Measurements from ENCODE around the gene ATRNL1. TPM values are rescaled to one million over a fixed set of nuclear protein-coding genes. Genes with fewer than 3 reads are reported as not detected.
A peak's percentile ranks its signal among the peaks of the same experiment; 100 is the strongest.

The ATRNL1 gene
- total and polyA plus RNA-seq, 2 of the 8 experiments (the other 6 are each of a cell fraction or from before 2014, with no cell fraction given) = 5.1 to 17.6 TPM

DNA sequence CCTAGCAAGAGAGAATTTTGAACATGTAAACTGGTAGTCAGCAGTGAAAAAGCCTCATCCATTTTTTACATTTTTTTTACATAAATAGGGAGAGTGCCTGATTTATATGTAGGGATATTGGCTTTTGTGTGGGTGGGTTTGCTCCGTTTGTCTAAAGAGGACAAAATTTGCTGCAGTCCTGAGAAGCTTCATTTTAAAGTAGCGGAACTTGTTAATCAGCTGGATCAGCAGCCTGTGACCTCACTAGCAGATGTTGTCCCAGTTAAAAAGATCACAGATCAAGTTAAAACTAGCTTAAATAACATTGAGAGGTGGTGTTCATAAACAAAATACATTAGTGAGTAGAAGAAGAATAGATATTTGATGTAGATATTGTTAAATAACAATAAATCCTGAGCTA lies 2.6 kb downstream of the ATRNL1 start:
- H3K4me2 ChIP-seq (ENCODE audit: insufficient read depth in 1 of 2, low read depth in 2 of 2, low read length in 2 of 2) = peak overlapping the region in 1 of 2 experiments; percentile 4; a peak in 2 of 4 replicates
- H3K4me3 ChIP-seq (ENCODE audit: extremely low read depth in 1 of 4, insufficient read depth in 2 of 4, low read depth in 3 of 4, low read length in 4 of 4) = no peak overlapping the region
- ChIA-PET POLR2A (ENCODE audit: partially characterized antibody) (no interaction called here), CTCF (ENCODE audit: partially characterized antibody) (interaction anchor here (1.1 to 3.6 kb wide), 2 partner anchors 220 to 274 kb away, joined by 3 to 19 read pairs; partner anchors contain the start of gene FHIP2A)
- H2BK120ac ChIP-seq (replicated peaks; ENCODE audit: low read depth, low read length) = no peak overlapping the region
- H3K9ac ChIP-seq (replicated peaks in 1 of 4; ENCODE audit: extremely low read depth in 1 of 4, low read depth in 3 of 4, low read length in 3 of 4) = no peak overlapping the region
- no peaks in the 10 kb centered on the region for H3K36me3 ChIP-seq (ENCODE audit: control insufficient read depth in 2 of 4, insufficient read depth in 4 of 4, low read length in 3 of 4)
- H3K27me3 ChIP-seq (replicated peaks in 1 of 4; ENCODE audit: control insufficient read depth in 3 of 4, extremely low read depth in 1 of 4, insufficient read depth in 3 of 4, low read length in 3 of 4) = peaks cover 0 to 20% (median 10%) of the 10 kb centered on the region in 4 experiments; a peak in 4 of 7 replicates
- H4K91ac ChIP-seq (replicated peaks; ENCODE audit: insufficient read length, low read length) = no peak overlapping the region
- 41% methylated on average over 2 of the region's 2 CpGs; no CpG with 5 or more reads in 1 of the 2 experiments for WGBS, 2 experiments (ENCODE audit: extremely low coverage in 1 of 2, insufficient coverage in 1 of 2, insufficient read length in 1 of 2, insufficient replicate concordance in 2 of 2, low coverage in 1 of 2, low lambda C conversion rate in 2 of 2, missing lambda C conversion rate in 1 of 2)
- H3K79me1 ChIP-seq (ENCODE audit: low read depth, low read length) = no peaks in the 10 kb centered on the region
- no peak overlapping the region for H3K18ac ChIP-seq (ENCODE audit: extremely low read depth, low read length)
- no peak overlapping the region for H3K23ac ChIP-seq (ENCODE audit: insufficient read length)
- H3K14ac ChIP-seq (ENCODE audit: insufficient read length) = no peak overlapping the region
- H4K20me1 ChIP-seq (replicated peaks in 1 of 2; ENCODE audit: control insufficient read depth in 1 of 2, insufficient read depth in 2 of 2, low read length in 2 of 2) = peaks cover 0 to 2% of the 10 kb centered on the region in 2 experiments
- H2BK15ac ChIP-seq (ENCODE audit: low read length) = no peak overlapping the region
- H3K4ac ChIP-seq (replicated peaks; ENCODE audit: insufficient read length, low read depth, low read length) = no peak overlapping the region
- no peak overlapping the region for H3K56ac ChIP-seq (replicated peaks; ENCODE audit: insufficient read length, low read depth, low read length)
- H2BK5ac ChIP-seq (ENCODE audit: low read depth, low read length) = no peak overlapping the region
- no peak overlapping the region for H4K8ac ChIP-seq (ENCODE audit: extremely low read depth, insufficient read depth, low read length)
- H3K23me2 ChIP-seq (ENCODE audit: low read depth, low read length) = peaks cover 7% of the 10 kb centered on the region; the same call in 1 of the 2 replicates
- no peak overlapping the region for H2BK12ac ChIP-seq (ENCODE audit: low read depth, low read length)
- H2AK5ac ChIP-seq (ENCODE audit: low read depth, low read length) = no peak overlapping the region
- no peak overlapping the region for H4K5ac ChIP-seq (ENCODE audit: insufficient read length, low read depth, low read length)
- no peak overlapping the region for H2BK20ac ChIP-seq (ENCODE audit: low read length)
- H3K79me2 ChIP-seq (ENCODE audit: control insufficient read depth in 1 of 2, insufficient read depth in 2 of 2, low read length in 2 of 2) = peaks cover 0 to 13% of the 10 kb centered on the region in 2 experiments; a peak in 2 of 4 replicates
- H3K4me1 ChIP-seq (replicated peaks in 1 of 4; ENCODE audit: control insufficient read depth in 3 of 4, insufficient read depth in 4 of 4, low read length in 3 of 4) = peaks cover 0 to 8% (median under 1%) of the 10 kb centered on the region in 4 experiments; a peak in 3 of 7 replicates
- no peaks in the 10 kb centered on the region for H3K9me3 ChIP-seq (ENCODE audit: insufficient read depth in 2 of 2, low read depth in 1 of 2, low read length in 1 of 2)
- DNase-seq (ENCODE audit: low read depth in 1 of 2, low spot score in 2 of 2) (no peak), FAIRE-seq (no peak)
- no peak overlapping the region for H2AFZ ChIP-seq (ENCODE audit: low read length)
- no peak overlapping the region for H3K27ac ChIP-seq (ENCODE audit: low read depth, low read length)
- no peak for TF ChIP-seq CTCF (IDR thresholded peaks at IDR 0.05; ENCODE audit: control extremely low read depth in 1 of 3, insufficient read depth in 1 of 3, low read depth in 1 of 3, low read length in 3 of 3)
- TF ChIP-seq TAF7 (optimal IDR thresholded peaks at IDR 0.05; ENCODE audit: borderline replicate concordance, low read depth, low read length) = no peak
- no peak for TF ChIP-seq CHD2 (IDR thresholded peaks at IDR 0.05; ENCODE audit: low read length)
- TF ChIP-seq JUN (IDR thresholded peaks at IDR 0.05; ENCODE audit: low read depth, low read length) = no peak
- TF ChIP-seq SIRT6 (IDR thresholded peaks at IDR 0.05; ENCODE audit: low read length) = no peak
- no peak for TF ChIP-seq RNF2 (IDR thresholded peaks at IDR 0.05; ENCODE audit: borderline replicate concordance, low read depth, low read length, missing control alignments, poor library complexity, severe bottlenecking)
- no peak for TF ChIP-seq POLR2AphosphoS5 (IDR thresholded peaks at IDR 0.05; ENCODE audit: low read depth, low read length)
- no peak for TF ChIP-seq ZNF274 (IDR thresholded peaks at IDR 0.05; ENCODE audit: borderline replicate concordance, extremely low read depth, low read length)

Data from H1 (cell line).